ENCODE results near the gene FAM53B.
A peak's percentile ranks its signal among the peaks of the same experiment; 100 is the strongest.

The FAM53B gene

DNA sequence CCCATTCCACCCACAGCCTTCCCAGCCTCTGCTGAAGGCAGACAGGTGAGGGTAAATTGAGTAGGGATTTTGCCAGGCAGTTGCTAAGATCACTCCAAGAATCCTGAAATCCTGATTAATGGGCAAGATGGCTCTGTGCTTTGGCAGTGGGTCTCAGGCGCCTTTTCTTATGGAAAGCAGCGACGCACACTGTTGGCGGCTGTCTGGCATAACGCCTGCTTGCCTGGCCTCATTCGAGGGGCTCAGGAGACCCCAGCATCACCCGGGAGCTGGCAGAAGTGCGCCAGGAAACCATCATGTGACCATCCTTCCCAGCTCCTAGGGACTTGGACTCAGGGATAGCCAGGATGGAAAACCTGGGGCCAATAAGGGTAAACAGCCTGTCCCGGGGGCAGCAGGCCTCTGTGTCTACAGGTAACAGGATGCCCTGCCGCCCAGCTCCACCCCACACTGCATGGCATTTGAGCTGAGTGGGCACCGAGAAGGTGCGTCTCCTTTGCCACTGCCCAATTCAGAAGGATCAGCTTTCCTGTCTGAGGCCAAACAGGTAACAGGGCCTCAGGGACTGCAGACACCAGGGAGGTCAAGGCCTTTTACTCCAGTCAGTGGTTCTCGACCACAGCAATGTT lies 98.6 kb downstream of the FAM53B start:
- DNase-seq = no peak

DNA sequence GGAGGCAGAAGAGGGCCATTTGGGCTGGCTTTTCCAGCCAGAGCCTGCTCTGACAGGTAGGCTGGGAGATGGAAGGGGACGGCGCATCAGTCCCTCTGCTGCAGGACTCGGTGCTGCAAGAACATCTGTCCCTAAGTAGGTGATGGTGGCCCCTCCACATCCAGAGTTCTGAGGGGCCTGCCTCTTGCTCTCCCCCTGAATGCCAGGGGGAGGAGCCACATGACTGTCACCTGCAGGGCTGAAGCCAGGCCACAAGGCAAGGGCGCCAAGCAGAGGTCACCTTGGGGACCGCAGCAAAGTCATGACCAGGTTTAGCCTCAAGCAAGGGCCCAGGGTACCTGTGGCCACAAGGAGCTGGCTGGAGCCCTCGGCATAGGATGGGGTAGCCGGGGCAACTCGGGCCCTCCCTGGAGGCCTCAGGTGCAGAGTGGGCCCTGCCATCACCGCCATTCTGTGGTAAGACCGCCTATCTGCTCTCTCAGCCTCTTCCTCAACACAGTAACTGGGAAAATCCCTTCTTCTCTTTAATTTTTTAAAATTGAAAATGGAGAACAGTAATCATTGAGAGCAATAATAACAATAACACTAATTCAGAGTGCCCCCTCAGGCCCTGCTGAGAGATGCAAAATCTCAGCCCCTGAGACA lies 99.3 kb downstream of the FAM53B start:
- no peak for DNase-seq

DNA sequence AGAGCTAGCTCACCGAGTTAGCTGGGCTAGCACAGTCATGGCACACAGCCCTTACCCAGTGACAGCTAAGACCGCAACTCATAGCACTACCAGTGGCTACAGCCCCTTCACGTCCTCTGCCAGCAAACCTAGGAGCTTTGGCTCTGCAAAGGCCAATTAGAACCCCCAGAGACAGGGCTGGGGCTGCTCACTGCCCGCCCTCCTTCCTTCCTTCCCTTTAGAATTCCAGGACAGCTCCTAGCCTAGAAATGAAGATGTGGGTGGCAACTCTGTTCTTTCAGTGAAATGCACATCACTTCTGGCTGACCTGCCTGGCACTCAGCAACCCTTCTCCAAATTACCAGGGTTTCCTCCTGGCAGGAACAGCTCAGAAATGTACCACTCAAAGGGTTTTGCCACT lies 99.9 kb downstream of the FAM53B start:
- DNase-seq = no peak

DNA sequence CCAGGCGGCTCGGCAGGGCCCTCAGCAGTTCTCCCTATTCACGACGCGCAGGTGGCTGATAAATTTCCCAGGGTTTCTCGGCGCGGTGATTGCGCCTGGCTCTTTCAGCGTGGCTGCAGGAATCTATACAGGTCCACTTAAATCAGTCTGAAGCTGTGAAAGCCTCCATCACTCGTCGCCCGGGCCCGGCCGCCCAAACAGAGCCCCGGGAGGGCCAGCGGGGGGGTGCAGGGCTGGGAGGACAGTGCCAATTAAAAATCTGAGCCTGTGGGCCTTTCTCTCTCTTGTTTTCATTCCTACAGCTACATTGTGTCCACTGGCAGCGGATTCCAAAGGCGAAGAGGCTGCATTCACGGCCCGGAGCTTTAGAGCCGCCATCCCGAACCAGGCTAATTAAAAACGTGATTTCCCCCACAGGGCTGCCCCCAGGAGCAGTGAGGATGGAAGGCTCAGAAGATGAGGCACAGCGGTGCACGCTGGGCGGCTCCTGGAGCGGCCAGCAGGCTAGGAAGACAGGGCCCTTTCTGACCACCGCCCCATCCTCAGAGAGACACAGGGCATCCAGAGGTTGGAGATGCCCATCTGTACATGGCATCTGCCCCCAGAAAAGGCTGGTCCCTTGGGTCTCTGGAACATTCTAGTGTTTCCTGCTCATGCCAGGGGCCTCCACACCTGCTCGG lies 100.7 kb downstream of the FAM53B start:
- DNase-seq = no peak

DNA sequence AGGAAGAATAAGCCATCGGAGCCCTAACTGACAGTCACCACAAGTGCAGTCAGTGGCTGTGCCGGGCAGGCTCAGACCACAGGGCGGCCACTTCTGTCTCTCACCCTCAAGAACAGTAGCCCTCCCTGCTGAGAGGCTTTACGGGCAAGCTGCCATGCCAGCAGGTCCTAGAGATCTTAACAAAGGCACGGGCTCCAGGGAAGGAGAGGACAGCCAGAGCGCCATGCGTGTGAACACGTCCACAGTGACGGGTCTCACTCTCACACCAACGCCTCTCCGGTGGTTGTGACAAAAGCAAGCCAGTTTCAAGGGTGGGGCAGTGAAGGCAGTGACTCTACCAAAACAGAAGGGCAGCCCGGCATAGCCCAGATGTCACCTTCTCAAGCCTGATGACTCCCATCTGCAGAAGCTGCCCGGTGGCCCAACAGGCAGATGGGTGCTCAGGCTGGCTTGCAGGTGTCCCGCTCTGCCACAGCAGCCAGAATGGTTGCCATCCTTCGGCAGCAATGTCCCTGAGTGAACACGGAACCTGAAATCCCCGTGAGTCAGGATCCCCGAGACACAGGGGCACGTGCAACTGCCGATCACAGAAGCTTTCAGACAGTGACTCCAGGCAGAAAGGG lies 102.0 kb downstream of the FAM53B start:
- no peak for DNase-seq

DNA sequence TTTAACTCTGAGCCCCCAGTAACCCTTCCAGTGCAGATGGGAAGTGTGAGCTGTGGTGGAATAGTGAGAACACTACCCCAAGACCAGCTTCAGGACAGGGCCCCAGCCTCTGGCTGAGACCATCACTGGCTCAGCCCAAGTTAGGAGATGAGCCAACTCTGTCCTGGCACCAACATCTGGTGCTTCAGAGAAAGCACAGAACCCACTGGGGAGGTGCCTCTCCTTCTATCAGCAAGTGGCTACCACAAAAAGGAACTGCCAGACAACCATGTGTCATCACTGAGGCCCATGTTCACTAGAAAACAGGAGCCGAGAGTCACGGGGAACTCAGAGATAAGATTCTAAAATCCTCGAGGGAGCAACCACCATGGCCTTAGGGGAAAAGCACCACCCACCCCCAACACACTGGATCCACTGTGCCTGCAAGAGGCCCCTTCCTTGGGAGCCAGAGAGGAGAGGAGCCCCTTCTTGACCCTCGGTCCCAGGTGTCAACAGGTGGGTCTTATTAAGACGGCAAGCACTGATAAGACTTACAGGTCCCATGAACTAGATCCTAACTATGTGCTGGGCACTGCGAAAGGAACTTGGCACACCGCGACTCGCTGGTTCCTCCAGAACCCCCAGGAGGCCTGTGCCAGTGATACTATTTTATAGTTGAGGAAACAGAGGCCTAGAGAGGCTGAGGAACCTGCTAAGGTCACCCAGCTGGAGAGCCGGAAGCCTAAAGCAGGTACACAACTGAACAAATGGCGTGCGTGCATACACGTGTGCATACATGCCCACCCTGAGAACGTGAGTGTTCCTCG lies 102.7 kb downstream of the FAM53B start:
- no peak for DNase-seq

DNA sequence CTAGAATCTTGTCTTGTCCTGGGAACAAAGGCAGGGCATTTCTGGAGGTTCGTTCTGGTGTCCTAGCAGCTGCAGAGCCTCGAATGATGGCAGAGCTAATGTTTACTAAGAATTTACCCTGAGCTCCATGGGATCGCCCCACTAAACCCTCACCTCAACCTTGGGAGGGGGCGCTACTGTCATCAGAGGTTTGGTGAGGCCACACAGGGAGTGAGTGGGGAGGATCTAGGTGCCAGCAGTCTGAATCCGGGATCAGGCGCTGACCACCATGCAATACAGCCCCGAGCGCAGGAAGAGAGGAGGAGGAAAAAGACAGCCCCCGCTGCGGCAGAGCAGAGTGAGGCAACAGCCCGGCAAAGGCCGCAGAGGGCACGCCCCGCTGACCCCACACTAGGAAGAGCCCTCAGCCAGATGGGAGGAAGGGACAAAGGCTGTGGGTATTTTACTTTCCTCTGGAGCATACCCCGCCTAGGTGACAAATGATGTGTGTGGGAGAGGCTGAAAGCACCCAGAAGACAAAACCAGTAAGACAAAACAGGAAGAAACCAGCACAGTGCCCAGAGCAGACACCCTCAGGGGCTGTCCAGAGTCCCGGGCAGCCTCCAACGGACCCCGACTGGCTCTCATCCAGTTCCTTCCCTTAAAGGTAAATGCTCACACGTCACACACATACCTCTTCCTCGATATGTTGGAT lies 103.5 kb downstream of the FAM53B start:
- no peak for DNase-seq

DNA sequence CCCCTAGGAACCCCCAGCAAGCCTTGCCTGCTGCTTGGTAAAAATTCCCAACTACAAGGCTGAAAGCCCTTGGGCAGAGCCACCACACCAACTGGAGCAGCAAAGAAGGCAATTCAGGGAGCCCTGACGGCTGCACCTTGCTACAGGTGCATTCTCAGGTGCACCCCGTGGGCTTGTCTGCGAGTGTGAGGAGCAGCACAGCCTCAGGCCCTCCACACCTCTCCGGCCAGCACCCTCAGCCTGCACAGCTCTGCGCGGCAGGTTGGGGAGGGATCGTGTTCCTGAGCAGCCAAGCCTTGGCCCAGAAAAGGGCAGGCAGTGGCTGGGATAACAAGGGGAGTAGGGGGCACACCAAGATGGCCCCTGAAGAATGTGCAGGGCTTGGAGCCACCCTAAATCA lies 104.1 kb downstream of the FAM53B start:
- DNase-seq = no peak

DNA sequence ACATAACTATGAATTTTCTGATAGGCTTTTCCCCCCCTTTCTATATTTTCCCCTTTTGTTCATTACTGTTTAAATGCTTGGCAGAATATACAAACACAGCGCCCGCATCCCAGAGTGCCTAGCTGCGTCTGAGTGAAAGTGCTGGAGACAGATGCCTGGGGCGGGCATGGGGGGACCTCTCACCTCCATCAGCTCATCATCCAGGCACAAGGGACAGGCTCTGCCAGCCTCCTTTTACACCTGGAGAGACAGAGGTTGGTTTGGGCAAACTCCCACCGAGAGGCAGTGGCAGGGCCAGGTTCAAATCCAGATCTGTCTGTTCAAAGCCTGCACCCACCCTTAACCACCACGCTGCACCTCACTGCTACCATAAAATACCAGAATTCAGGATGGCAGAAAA lies 104.5 kb downstream of the FAM53B start:
- no peak for DNase-seq

DNA sequence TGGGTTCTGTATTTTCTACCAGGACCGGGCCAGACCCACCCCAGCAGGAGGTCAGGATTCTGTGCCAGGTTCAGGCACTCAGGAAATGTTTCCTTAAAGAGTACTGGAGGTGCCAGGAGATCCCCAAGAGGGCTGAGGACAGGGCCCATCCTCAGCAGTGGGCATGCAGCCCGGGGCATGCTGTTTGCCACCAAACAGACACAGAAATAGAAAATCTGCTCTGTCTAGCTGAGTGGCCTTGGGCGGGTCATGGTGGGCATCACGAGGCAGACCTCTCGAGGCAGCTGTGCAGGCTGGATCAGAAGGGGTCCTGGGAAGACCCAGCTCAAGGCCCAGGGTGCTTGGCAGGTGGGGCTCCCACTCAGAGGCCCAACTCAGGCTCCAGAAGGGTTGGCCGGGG lies 105.0 kb downstream of the FAM53B start:
- no peak for DNase-seq

DNA sequence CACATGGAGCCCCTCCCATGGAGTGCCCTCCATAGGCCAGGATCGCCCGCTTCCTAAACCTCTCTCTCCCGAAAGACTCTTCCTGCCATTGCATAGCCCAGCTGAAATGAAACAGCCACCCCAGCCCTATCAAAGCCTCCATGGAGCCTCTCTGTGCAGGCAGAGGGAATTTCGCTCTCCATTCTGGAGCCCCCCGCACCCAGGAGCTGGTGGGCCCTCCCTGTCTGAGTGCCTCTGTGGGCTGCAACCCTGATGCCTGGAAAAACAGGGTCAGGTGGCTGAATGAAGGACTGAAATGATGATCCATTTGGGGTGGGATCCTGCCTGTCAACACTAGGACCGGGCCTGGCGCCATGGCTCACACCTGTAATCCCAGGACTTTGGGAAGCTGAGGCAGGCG lies 106.4 kb downstream of the FAM53B start:
- no peak for DNase-seq

DNA sequence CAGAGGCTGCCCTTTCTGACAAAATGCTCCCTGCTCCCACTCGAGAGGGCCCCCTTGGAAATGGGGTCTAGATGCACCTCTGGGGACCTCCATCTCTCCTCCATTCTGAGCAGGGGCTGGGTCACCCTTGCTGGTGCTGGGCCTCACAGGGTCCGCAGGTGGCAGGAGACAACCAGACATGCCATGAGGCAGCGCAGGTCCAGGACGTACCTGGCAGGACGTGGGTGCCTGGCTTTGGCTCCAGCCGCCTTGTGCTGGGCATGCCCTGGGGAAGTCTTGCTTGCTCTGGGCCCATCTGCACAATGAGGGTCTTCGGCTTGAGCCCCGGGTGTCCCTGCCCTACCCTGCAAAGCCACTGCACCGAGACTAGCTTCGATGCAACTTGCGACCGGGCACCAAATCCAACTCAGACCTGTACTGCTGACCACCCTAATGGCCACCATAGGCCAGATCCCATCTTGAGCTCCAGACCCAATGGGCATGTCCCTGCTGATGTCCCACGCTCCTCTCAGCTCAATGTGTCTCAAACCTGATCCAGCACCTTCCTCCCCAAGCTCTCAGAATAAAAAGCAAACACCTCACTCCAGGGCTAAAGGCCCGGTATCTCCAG lies 107.0 kb downstream of the FAM53B start:
- no peak for DNase-seq

DNA sequence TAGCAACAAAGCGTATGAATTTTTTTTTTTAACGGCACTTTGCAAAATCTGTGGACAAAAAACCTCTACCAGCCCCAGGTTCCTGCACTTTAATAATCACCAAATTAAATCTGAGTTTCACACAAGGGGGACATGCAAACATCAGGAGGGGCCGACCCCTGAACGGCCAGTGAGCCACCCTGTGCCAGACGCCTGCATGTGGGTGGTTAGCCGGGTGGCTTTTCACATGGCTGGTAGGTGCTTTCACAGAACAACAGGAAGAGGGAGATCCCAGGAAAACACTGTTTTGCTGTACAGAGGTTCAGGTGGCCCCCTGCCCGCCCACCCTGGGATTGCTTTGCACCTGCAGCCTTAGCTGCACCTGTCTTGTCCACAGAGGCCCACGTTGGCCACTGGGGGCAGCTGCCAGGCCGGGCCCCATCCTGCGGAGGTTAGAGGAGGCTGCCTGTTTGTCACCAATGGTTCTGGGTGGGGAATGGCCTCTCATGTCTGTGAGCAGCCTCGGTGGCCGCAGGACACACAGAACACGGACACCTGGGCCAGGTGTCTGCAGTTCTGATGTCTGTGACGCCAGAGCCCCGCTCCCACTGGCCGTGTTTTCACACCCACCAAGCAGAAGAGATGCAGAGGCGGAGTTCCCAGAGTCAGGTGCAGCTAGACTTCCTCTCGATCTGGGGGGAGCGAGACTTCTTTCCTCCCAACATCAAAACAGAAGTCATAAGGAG lies 107.7 kb downstream of the FAM53B start:
- DNase-seq = no peak

DNA sequence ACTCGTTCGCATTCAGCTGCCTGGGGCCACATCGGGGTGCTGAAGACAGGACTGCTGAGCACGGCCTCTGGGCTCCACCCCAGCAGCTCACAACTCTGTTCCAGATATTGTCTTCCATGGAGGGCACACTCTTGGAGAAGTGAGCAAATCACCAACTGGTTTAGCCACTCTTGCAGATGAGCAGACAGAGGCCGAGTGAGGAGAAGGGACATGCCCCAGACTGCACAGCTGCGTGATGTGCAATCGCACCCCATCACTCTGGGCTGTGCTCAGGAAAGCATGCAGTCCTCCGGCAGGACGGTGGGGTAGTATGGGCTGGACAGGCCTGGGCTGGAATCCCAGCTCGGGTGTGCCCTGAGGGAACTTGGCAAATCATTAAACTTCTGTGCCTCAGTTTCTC lies 111.6 kb downstream of the FAM53B start:
- no peak for DNase-seq

DNA sequence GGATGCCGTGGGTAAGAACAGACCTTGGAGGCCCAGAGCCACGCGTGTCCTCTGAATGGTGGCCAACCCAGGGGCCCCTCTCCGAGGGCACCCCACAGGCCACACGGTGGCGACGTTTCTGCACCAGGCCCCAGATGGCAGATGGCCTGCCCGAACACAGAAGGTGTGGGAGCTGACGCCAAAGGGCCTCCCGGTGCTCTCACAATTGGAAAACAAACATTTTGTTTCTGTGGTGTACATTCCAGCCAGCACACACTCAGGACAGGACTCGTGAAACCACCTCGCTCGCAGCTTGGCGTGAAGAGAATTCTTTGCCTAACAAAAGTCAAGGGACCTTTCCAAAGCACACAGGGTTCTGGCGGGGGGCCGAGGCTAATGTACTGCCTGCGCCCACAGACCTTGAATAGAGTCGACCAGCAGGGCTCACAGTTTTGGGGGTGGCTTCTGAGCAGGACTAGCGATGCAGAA lies 112.1 kb downstream of the FAM53B start:
- DNase-seq = peak; percentile 57

DNA sequence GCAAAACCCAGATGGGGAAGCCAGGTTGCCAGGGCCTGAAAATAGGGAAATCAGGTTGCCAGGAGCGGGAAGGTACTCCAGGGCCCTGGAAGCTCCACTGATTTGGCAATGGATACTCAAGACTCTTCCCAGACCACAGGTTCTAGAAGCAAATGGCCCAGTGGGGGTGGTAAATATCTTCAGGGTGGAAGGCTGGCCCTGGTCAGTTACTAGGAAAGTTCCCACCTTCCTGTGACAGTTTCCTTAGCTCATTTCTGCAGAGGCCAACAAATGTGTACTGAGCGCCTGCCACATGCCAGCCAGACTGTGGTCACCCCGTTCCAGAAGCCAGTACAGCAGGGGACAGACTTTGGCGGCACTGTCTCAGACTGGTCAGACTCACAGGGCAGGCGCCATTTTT lies 113.6 kb downstream of the FAM53B start:
- no peak for DNase-seq

DNA sequence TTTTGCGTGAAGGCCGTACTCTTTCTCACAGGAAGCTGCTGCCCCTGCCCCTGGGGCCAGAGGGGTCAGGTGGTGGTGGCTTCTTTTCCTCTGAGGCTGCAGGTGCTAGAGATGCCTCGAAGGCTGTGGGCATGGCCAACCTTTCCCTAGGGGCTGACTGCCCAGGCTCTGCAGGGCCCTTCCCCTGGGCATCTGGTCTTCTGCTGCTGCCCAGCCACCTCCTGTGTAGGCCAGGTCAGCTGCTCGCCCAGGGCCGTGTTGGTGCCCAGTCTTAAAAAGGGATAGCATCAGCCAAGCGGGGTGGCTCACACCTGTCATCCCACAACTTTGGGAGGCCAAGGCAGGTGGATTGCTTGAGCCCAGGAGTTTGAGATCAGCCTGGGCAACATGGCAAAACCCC lies 114.3 kb downstream of the FAM53B start:
- no peak for DNase-seq

DNA sequence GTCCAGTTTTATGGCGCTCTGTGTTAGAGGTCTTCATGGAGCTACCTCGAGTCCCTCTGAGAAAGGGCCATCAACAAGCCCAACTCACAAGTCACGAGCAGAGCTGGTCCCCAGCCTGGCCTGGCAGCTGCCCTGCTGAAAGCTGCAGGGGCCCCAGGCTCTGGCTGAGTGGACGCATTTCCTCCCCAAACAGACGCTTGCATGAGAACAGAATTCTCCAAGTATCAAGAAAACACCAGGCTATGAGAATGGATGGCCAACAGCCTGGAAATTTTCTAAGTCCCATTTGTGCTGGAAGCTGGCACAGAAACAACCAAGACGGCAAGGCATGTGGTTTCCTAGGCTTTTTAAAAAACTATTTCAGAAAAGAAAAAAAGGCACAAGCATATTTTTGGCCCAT lies 114.8 kb downstream of the FAM53B start:
- no peak for DNase-seq

DNA sequence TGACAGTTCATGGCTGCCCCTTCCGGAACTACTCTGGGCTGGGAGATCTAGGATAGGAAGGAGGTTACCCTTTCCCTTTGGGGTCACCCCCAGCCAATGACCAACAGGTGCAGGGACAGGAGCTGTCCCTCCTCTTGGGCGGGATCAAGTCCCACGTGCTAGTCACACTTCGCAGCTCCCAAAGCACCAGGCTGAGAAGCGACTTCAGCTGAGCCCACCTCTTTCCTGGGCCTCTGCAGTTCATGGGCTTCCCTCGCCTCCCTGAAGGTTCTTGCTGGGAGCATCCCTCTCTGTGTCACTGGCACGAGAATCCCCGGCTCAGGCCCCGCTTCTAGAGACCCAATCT lies 115.5 kb downstream of the FAM53B start:
- no peak for DNase-seq

DNA sequence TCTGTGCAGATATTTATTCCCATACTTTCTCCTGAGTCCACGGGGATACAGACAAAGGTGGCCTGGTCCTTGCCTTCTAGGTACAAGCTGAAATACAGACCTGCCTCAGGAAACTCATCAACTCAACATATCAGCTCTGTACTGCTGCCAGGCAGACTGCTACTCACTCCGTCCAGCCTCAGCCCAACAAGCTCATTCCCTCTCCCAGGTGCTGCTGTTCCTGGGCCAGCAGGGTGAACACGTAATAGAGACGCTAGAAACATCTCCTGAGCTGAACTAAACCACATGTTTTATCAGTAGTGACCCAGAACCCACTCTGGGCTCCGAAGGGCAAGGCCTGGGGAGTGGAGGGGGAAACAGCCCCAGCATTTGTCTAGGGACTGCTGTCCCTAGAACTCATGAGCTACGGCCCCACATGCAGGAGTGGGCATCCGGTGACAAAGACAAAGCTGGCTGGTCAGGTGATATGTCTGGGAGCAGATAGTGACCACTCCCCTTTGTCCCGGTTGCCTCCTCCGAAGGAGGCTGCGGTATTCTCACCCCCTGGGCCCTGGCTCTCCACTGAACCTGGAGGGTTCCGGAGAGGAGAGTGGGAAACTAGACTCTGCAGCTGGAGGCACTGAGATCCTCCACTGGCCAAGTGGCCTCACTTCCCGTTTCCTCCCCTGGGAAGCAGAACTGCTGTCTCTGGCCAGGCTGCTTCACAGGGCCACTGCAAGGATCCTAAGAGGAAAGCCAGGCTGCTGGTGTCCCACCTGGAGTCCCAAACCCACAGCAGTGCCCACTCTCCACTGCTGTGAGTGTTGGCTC lies 116.1 kb downstream of the FAM53B start:
- DNase-seq = no peak
